GM12878 (cell line): ENCODE results near the gene THBD. TPM values are rescaled to one million over a fixed set of nuclear protein-coding genes. Genes with fewer than 3 reads are reported as not detected.

Source experiments
- ATAC-seq: fragments of 200-7000 bp; cut with Tn5 transposase; 3 replicates; pipeline ENCODE4 v1.9.1; 2020; ENCODE audit warnings: mild to moderate bottlenecking, moderate library complexity
- BruUV-seq: library from RNA; stranded (reverse); fragments of 400-500 nt; replicated peaks from 2 replicates; lab custom pipeline; 2021; lab: Mats Ljungman, UMichigan
- CTCF ChIA-PET: fragments of 300-600 bp; sonication (Branson Sonifier 250); formaldehyde crosslinking; extraction: SDS; loops from one replicate; lab custom pipeline; 2021; ENCODE audit warnings: inconsistent platforms; lab: Yijun Ruan, JAX
- POLR2A ChIA-PET: fragments of 350-600 bp; formaldehyde crosslinking; extraction: SDS; loops from one replicate; lab custom pipeline; 2021; ENCODE audit warnings: inconsistent platforms; lab: Charles Lee
- RAD21 ChIA-PET: fragments of 300-600 bp; sonication (Branson Sonifier 250); formaldehyde crosslinking; loops from one replicate; lab custom pipeline; 2023; ENCODE audit warnings: antibody characterized with exemption; ENCODE audit not compliant: unreplicated experiment; lab: Charles Lee
- SMC1A ChIA-PET: fragments of 300-600 bp; sonication (Branson Sonifier 250); formaldehyde crosslinking; loops from one replicate; lab custom pipeline; 2023; ENCODE audit not compliant: unreplicated experiment, uncharacterized antibody; lab: Charles Lee
- DNase-seq: peaks from one replicate; pipeline ENCODE4 v3.0.0-alpha.2; 2011; ENCODE audit warnings: low read depth, low spot score
- FAIRE-seq: peaks from 3 replicates; lab custom pipeline; 2011; peaks lifted over from hg19 to GRCh38; lab: Jason Lieb, UNC
- H2AFZ ChIP-seq: 2 replicates; pipeline ENCODE4 v1.6.0; 2011; ENCODE audit warnings: low read depth, low read length, control low read depth; ENCODE audit not compliant: control insufficient read depth
- H3K27ac ChIP-seq: 2 replicates; pipeline ENCODE4 v1.5.1; 2011; ENCODE audit warnings: control low read depth; ENCODE audit not compliant: control insufficient read depth, insufficient read depth
- H3K27me3 ChIP-seq, 2 experiments: replicated peaks in 1 of 2; 2 replicates each; pipeline versions ENCODE4 v1.6.0 to v1.6.1; 2011; ENCODE audit warnings: low read length in 1 of 2; ENCODE audit not compliant: control insufficient read depth in 2 of 2, insufficient read depth in 2 of 2
- H3K36me3 ChIP-seq, 2 experiments: 2 replicates each; pipeline ENCODE4 v1.5.1; 2011; ENCODE audit warnings: low read length in 1 of 2; ENCODE audit not compliant: control insufficient read depth in 2 of 2, insufficient read depth in 2 of 2
- H3K4me1 ChIP-seq: 2 replicates; pipeline ENCODE4 v1.6.1; 2011; ENCODE audit warnings: mild to moderate bottlenecking, low read length, moderate library complexity, mixed read lengths; ENCODE audit not compliant: control insufficient read depth, insufficient read depth
- H3K4me2 ChIP-seq: 2 replicates; pipeline ENCODE4 v1.6.0; 2011; ENCODE audit warnings: control low read depth; ENCODE audit not compliant: control insufficient read depth, insufficient read depth
- H3K4me3 ChIP-seq: fragments of 200-600 bp; sonication (generic); 2 replicates; pipeline ENCODE4 v1.5.1; 2016
- H3K79me2 ChIP-seq: 2 replicates; pipeline ENCODE4 v1.6.0; 2011; ENCODE audit warnings: low read length; ENCODE audit not compliant: control insufficient read depth, insufficient read depth
- H3K9ac ChIP-seq: 2 replicates; pipeline ENCODE4 v1.8.0; 2011; ENCODE audit warnings: low read length, control low read depth, mixed read lengths; ENCODE audit not compliant: control insufficient read depth, insufficient read depth
- H3K9me3 ChIP-seq: replicated peaks from 3 replicates; pipeline ENCODE4 v1.5.1; 2011; ENCODE audit warnings: mild to moderate bottlenecking, low read length; ENCODE audit not compliant: control insufficient read depth, insufficient read depth
- H4K20me1 ChIP-seq: 2 replicates; pipeline ENCODE4 v1.6.0; 2011; ENCODE audit not compliant: control insufficient read depth, insufficient read depth
- BHLHE40 ChIP-seq, 2 experiments: fragments of 450-650 bp in 1 of 2; IDR thresholded peaks; 2 replicates each; pipeline ENCODE4 v1.6.1; 2011 to 2017; ENCODE audit warnings: low read depth in 2 of 2, borderline replicate concordance in 1 of 2, improper control_type of control experiment in 1 of 2, low read length in 1 of 2, mild to moderate bottlenecking in 1 of 2
- CBX5 ChIP-seq: sonication (generic); IDR thresholded peaks from 2 replicates; pipeline ENCODE4 v1.6.1; 2016; ENCODE audit warnings: low read depth, moderate library complexity, mild to moderate bottlenecking, inconsistent platforms
- E4F1 ChIP-seq: fragments of 450-650 bp; IDR thresholded peaks from 2 replicates; pipeline ENCODE4 v1.6.1; 2018; ENCODE audit warnings: borderline replicate concordance, mild to moderate bottlenecking; ENCODE audit not compliant: partially characterized antibody
- EED ChIP-seq: sonication (generic); IDR thresholded peaks from 2 replicates; pipeline ENCODE4 v1.6.1; 2016; ENCODE audit warnings: antibody characterized with exemption, low read depth
- ETV6 ChIP-seq, 2 experiments: fragments of 450-650 bp in 1 of 2; IDR thresholded peaks in 1 of 2; conservative IDR thresholded peaks in 1 of 2; 2 replicates each; pipeline ENCODE4 v1.6.1; 2014; ENCODE audit warnings: antibody characterized with exemption in 1 of 2, borderline replicate concordance in 1 of 2, low read depth in 1 of 2, mild to moderate bottlenecking in 1 of 2, moderate library complexity in 1 of 2
- FOXM1 ChIP-seq: IDR thresholded peaks from 2 replicates; pipeline ENCODE4 v1.6.1; 2012; ENCODE audit warnings: low read depth, mild to moderate bottlenecking, inconsistent platforms, low read length, moderate library complexity
- MYC ChIP-seq: IDR thresholded peaks from 2 replicates; pipeline ENCODE4 v1.6.1; 2011; ENCODE audit warnings: mild to moderate bottlenecking, low read length, moderate library complexity, inconsistent platforms; ENCODE audit not compliant: insufficient read depth, insufficient replicate concordance, insufficient read length, severe bottlenecking
- NR2F1 ChIP-seq: fragments of 450-650 bp; conservative IDR thresholded peaks from 2 replicates; pipeline ENCODE4 v1.6.1; 2017; ENCODE audit warnings: mild to moderate bottlenecking
- ZNF384 ChIP-seq: IDR thresholded peaks from 2 replicates; pipeline ENCODE4 v1.6.1; 2012; ENCODE audit warnings: low read depth, mild to moderate bottlenecking, low read length, improper control_type of control experiment, borderline replicate concordance
- WGBS: methylation state at CpG from one replicate; pipeline ENCODE4 v1.1.6; 2016; ENCODE audit warnings: low lambda C conversion rate; ENCODE audit not compliant: insufficient replicate concordance, insufficient coverage; ENCODE audit errors: missing lambda C conversion rate; 5-methylcytosine and 5-hydroxymethylcytosine counted together
- in situ Hi-C: fragments of 300-500 bp; cut with MboI; formaldehyde crosslinking; loops from 9 replicates; pipeline ENCODE4 v1.14.3; 2018; ENCODE audit warnings: mixed read lengths
- intact Hi-C: fragments of 100-400 bp; cut with micrococcal nuclease; formaldehyde crosslinking; loops from one replicate; pipeline ENCODE4 v1.14.2; 2022; ENCODE audit not compliant: unreplicated experiment
- polyA plus RNA-seq, 11 experiments: library from polyadenylated mRNA; depleted of rRNA in 4 of 11; unstranded in 6 of 11; stranded (reverse) in 5 of 11; fragments of >200 nt; fragmentation: Nextera tagmentation in 4 of 11; fragmentation: Illumina TruSeq in 1 of 11; extraction: Ambion mirVana in 4 of 11; extraction: Trizol in 1 of 11; gene quantifications; 1 replicate in 1 of 11; 2 replicates in 10 of 11; pipeline versions ENCODE4 v1.2.1 to v1.2.3, GENCODE V29; 2011 to 2016; ENCODE audit warnings: inconsistent platforms in 2 of 11, missing spikeins in 2 of 11, low read depth in 1 of 11
- total RNA-seq, 4 experiments: library from RNA; depleted of rRNA in 3 of 4; stranded (reverse); fragments of >200 nt in 3 of 4; fragmentation: Illumina TruSeq in 1 of 4; extraction: Trizol in 1 of 4; gene quantifications; 2 replicates each; pipeline versions ENCODE4 v1.2.1 to v1.2.3, GENCODE V29; 2013 to 2021
- TF ChIP-seq, protein P1 (sequence below): fragments of 450-650 bp; formaldehyde crosslinking; IDR thresholded peaks from 2 replicates; pipeline ENCODE4 v1.5.0; 2022; ENCODE audit warnings: mild to moderate bottlenecking, missing genetic modification characterization
- TF ChIP-seq, protein P2 (sequence below): fragments of 450-650 bp; IDR thresholded peaks from 2 replicates; pipeline ENCODE4 v1.6.1; 2017; ENCODE audit warnings: antibody characterized with exemption, mild to moderate bottlenecking, moderate library complexity

THBD gene
- total and polyA plus RNA-seq, 10 of the 15 experiments (the other 5 are each of a cell fraction or from before 2014, with no cell fraction given): not detected

- no peak overlapping the region for H3K9ac ChIP-seq
- no peak overlapping the region for H3K4me3 ChIP-seq
- ChIA-PET POLR2A (interaction anchor here (1.0 kb wide), 1 partner anchor 27 kb away, joined by 3 read pairs; no protein-coding TSS in a partner anchor), CTCF (interaction anchor here (1.8 to 2.0 kb wide), 3 partner anchors 9 to 19 kb away, joined by 4 to 5 read pairs (median 4); no protein-coding TSS in a partner anchor)
- no peaks in the 10 kb centered on the region for H4K20me1 ChIP-seq
- intact Hi-C loops: no loop called here
- 35% methylated on average over 11 of the region's 11 CpGs for WGBS
- H3K36me3 ChIP-seq: no peaks in the 10 kb centered on the region
- H2AFZ ChIP-seq: no peak overlapping the region
- in situ Hi-C loops: no loop called here
- H3K4me1 ChIP-seq: no peaks in the 10 kb centered on the region
- DNase-seq: no peak
- ATAC-seq: no peak
- BruUV-seq: no TSS peak
- FAIRE-seq: no peak
- no peaks in the 10 kb centered on the region for H3K9me3 ChIP-seq
- no peaks in the 10 kb centered on the region for H3K79me2 ChIP-seq
- peaks cover 0 to 6% of the 10 kb centered on the region in 2 experiments; a peak in 1 of 4 replicates for H3K27me3 ChIP-seq
- TF ChIP-seq NR2F1 (no peak), FOXM1 (no peak), BHLHE40 (IDR thresholded peaks at IDR 0.05; ENCODE audit: borderline replicate concordance in 1 of 2, low read depth in 2 of 2, low read length in 1 of 2) (no peak), ETV6 (conservative IDR thresholded peaks at IDR 0.05 in 1 of 2, IDR thresholded peaks at IDR 0.05 in 1 of 2; ENCODE audit: borderline replicate concordance in 1 of 2, low read depth in 1 of 2) (no peak), MYC (no peak), ZNF384 (no peak), E4F1 (no peak), EED (no peak), CBX5 (no peak)
- TF ChIP-seq, protein P1, sequence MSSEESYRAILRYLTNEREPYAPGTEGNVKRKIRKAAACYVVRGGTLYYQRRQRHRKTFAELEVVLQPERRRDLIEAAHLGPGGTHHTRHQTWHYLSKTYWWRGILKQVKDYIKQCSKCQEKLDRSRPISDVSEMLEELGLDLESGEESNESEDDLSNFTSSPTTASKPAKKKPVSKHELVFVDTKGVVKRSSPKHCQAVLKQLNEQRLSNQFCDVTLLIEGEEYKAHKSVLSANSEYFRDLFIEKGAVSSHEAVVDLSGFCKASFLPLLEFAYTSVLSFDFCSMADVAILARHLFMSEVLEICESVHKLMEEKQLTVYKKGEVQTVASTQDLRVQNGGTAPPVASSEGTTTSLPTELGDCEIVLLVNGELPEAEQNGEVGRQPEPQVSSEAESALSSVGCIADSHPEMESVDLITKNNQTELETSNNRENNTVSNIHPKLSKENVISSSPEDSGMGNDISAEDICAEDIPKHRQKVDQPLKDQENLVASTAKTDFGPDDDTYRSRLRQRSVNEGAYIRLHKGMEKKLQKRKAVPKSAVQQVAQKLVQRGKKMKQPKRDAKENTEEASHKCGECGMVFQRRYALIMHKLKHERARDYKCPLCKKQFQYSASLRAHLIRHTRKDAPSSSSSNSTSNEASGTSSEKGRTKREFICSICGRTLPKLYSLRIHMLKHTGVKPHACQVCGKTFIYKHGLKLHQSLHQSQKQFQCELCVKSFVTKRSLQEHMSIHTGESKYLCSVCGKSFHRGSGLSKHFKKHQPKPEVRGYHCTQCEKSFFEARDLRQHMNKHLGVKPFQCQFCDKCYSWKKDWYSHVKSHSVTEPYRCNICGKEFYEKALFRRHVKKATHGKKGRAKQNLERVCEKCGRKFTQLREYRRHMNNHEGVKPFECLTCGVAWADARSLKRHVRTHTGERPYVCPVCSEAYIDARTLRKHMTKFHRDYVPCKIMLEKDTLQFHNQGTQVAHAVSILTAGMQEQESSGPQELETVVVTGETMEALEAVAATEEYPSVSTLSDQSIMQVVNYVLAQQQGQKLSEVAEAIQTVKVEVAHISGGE (CRISPR knock-in tag): no peak
- TF ChIP-seq, protein P2, sequence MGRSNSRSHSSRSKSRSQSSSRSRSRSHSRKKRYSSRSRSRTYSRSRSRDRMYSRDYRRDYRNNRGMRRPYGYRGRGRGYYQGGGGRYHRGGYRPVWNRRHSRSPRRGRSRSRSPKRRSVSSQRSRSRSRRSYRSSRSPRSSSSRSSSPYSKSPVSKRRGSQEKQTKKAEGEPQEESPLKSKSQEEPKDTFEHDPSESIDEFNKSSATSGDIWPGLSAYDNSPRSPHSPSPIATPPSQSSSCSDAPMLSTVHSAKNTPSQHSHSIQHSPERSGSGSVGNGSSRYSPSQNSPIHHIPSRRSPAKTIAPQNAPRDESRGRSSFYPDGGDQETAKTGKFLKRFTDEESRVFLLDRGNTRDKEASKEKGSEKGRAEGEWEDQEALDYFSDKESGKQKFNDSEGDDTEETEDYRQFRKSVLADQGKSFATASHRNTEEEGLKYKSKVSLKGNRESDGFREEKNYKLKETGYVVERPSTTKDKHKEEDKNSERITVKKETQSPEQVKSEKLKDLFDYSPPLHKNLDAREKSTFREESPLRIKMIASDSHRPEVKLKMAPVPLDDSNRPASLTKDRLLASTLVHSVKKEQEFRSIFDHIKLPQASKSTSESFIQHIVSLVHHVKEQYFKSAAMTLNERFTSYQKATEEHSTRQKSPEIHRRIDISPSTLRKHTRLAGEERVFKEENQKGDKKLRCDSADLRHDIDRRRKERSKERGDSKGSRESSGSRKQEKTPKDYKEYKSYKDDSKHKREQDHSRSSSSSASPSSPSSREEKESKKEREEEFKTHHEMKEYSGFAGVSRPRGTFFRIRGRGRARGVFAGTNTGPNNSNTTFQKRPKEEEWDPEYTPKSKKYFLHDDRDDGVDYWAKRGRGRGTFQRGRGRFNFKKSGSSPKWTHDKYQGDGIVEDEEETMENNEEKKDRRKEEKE: no peak
- TF ChIP-seq, all 136 proteins: peak for 0
- Histone ChIP-seq H3K4me2 (no peak overlapping the region), H3K27ac (no peak overlapping the region)
- RAD21 ChIA-PET: interaction anchor here (0.7 to 3.2 kb wide), 3 partner anchors 11 to 29 kb away, joined by 3 to 20 read pairs (median 3); partner anchors contain the start of gene CD93
- SMC1A ChIA-PET: interaction anchor here (1.1 to 4.3 kb wide), 6 partner anchors 10 to 52 kb away, joined by 3 to 52 read pairs (median 4); no protein-coding TSS in a partner anchor
These were observed 47.6 kb upstream of the THBD start for GRCh38 chr20:23096986-23097520.
